Measurements from ENCODE around the gene ZNF543. TPM values are rescaled to one million over a fixed set of nuclear protein-coding genes. Genes with fewer than 3 reads are reported as not detected.

ZNF543 gene
- total RNA-seq, 1 donor from 2014 or later = 10.5 TPM

GRCh38 chr19:57334191-57334590, 13.9 kb downstream of the ZNF543 start:
- Mint-ChIP-seq H3K36me3 (ENCODE audit: insufficient read depth) (peaks cover 9% of the 10 kb centered on the region), H3K27ac (no peak overlapping the region), H3K4me1 (ENCODE audit: low read depth) (peaks cover 2% of the 10 kb centered on the region), H3K9me3 (ENCODE audit: low read depth) (no peaks in the 10 kb centered on the region), H3K4me3 (ENCODE audit: low read depth) (no peak overlapping the region), H3K27me3 (no peaks in the 10 kb centered on the region)
- no peak for DNase-seq (ENCODE audit: low spot score, unreplicated experiment)
- no peak for TF ChIP-seq CTCF (IDR thresholded peaks at IDR 0.05; ENCODE audit: unreplicated experiment)

- H3K4me1 Mint-ChIP-seq (ENCODE audit: low read depth) = peaks cover 2% of the 10 kb centered on the region
- no peaks in the 10 kb centered on the region for H3K36me3 Mint-ChIP-seq (ENCODE audit: insufficient read depth)
- no peak for DNase-seq (ENCODE audit: low spot score, unreplicated experiment)
- peaks cover 15% of the 10 kb centered on the region for H3K27me3 Mint-ChIP-seq
- H3K27ac Mint-ChIP-seq = no peak overlapping the region
- TF ChIP-seq CTCF (IDR thresholded peaks at IDR 0.05; ENCODE audit: unreplicated experiment) = no peak
- no peak overlapping the region for H3K4me3 Mint-ChIP-seq (ENCODE audit: low read depth)
- no peaks in the 10 kb centered on the region for H3K9me3 Mint-ChIP-seq (ENCODE audit: low read depth)
Observed at GRCh38 chr19:57338877-57339276, 18.6 kb downstream of the ZNF543 start.

GRCh38 chr19:57342582-57342981, 22.3 kb downstream of the ZNF543 start:
- Mint-ChIP-seq H3K36me3 (ENCODE audit: insufficient read depth) (no peaks in the 10 kb centered on the region), H3K4me3 (ENCODE audit: low read depth) (no peak overlapping the region), H3K4me1 (ENCODE audit: low read depth) (no peaks in the 10 kb centered on the region), H3K9me3 (ENCODE audit: low read depth) (no peaks in the 10 kb centered on the region), H3K27me3 (peaks cover 42% of the 10 kb centered on the region), H3K27ac (no peak overlapping the region)
- DNase-seq (ENCODE audit: low spot score, unreplicated experiment) = no peak
- no peak for TF ChIP-seq CTCF (IDR thresholded peaks at IDR 0.05; ENCODE audit: unreplicated experiment)

- Mint-ChIP-seq H3K4me1 (ENCODE audit: low read depth) (peaks cover 22% of the 10 kb centered on the region), H3K27ac (no peak overlapping the region)
- no peak for DNase-seq (ENCODE audit: low spot score, unreplicated experiment)
Observed at GRCh38 chr19:57348136-57348535, 27.9 kb downstream of the ZNF543 start.

GRCh38 chr19:57350877-57351805, 30.9 kb downstream of the ZNF543 start, which contains the start of gene ZNF304:
Gene ZNF304 (plus strand): TSS chr19:57351271. CDS start chr19:57351665, 394 bp downstream.
- Mint-ChIP-seq H3K36me3 (ENCODE audit: insufficient read depth) (peaks cover 23% of the 10 kb centered on the region), H3K27ac (peak within 1 kb of the TSS; percentile 94), H3K4me3 (ENCODE audit: low read depth) (peak within 1 kb of the TSS; percentile 97), H3K27me3 (peaks cover 17% of the 10 kb centered on the region), H3K4me1 (ENCODE audit: low read depth) (peaks cover 26% of the 10 kb centered on the region), H3K9me3 (ENCODE audit: low read depth) (no peaks in the 10 kb centered on the region)
- TF ChIP-seq CTCF (IDR thresholded peaks at IDR 0.05; ENCODE audit: unreplicated experiment) = no peak
- DNase-seq (ENCODE audit: low spot score, unreplicated experiment) = peak; percentile 71

More at GRCh38 chr19:57348136-57348535, 27.9 kb downstream of the ZNF543 start:
- Mint-ChIP-seq H3K27me3 (peaks cover 38% of the 10 kb centered on the region), H3K36me3 (ENCODE audit: insufficient read depth) (peaks cover 4% of the 10 kb centered on the region), H3K9me3 (ENCODE audit: low read depth) (no peaks in the 10 kb centered on the region), H3K4me3 (ENCODE audit: low read depth) (no peak overlapping the region)
- no peak for TF ChIP-seq CTCF (IDR thresholded peaks at IDR 0.05; ENCODE audit: unreplicated experiment)
